Stimulated activated CD4-positive, alpha-beta T cell treated with anti-CD3 and anti-CD28 coated beads, Interleukin-4, amount 100 ng/mL, for 1 hour (primary cell): ENCODE measurements around the gene RNASE1.
"Not testable (repeated sequence)": the region's sequence is repeated elsewhere in the genome, so short reads cannot be mapped to it uniquely, and the experiment has no call there.

ENCODE experiments used
- DNase-seq: peaks from one replicate; pipeline ENCODE4 v3.0.0-alpha.2; 2020

The RNASE1 gene

DNA sequence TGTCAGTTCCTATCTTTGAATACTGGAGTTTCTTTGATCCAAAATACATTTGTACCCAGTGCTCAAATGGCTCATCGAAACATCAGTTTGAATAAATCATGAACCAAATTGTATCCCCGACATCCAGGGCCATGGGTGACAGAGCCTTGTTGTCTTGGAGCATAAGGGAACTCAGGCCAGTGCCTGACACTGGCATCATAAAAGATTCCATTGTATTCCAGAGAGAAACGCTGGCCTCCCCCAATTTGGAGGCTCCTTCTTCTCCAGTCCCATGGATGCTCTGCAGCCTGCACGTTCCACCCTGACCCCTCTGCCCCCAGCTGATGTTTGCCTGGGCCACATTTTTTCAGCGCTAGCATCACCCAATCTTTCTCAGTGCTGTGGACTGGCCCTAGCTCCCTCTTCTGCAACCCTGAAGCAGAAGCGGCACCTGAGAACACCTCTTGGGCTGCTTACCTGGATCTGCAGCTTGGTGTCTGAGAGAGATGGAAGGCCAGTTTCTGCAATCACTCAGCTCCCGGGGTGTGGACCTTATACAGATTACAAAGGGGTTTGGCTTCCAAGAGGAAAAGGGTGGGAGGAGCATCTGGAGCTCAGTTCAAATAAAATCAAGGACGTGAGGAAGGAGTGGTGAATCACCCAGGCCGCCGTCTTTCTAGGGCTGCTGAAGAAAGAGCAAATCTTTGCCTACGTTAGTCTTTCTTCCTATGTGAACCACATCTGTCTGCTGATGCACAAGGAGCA is at the start of gene RNASE1:
RNASE1 (minus strand) TSS at position 504 of the 744 bp plus-strand sequence. CDS start 776 bp downstream, outside the sequence.
- no peak for DNase-seq

DNA sequence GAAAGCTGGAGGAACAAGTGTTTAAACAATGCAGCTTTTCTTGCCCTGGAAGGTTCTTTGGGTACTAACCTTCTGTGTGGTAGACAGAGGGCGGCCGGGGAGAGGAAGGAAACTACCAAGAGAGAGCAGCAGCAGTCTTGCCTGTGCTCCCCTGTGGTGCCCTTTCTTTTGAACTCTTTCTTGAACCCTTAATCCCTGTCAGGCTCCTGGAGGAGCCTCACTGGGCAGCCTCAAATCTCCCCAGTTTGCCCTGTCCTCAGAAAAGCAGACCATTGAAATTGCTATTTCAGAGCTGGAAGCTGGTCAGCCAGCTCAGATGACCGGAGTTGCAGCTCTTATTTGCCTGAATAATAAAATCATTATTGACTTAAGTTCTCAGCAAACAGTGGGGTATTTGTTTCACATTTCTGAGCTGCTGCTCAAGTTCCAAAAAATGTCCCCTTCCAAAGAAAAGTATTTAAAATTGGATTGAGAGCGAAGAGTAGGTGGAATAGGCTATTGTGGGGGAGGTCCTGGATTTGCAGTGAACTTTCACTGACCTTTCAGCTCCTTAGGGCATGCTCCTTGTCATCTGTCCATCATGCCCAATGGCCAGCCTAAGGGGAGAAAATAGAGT is 46.4 kb upstream of the RNASE1 start:
- no peak for DNase-seq

DNA sequence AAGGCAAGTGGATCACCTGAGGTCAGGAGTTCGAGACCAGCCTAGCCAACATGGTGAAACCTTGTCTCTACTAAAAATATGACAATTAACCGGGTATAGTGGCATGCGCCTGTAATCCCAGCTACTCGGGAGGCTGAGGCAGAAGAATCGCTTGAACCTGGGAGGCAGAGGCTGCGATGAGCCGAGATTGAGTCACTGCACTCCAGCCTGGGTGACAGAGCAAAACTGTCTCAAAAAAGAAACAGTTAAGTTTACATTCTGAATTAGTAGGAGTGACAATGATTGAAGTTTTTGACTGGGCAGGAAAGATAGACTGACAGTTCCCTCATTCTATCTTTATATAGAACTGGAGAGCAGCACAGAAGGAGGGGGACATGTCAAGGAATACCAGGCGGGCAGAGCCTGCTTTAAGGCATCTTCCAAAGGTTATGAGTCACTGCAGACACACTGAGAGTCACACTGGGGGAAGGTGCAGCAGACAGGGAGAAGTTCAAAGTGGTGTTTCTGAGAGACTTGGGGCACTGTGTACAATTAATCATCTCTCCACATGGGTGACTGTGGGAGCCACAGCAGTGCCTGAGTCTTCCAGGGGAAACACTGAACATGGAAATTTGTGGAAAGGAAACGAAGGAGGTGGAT is 45.8 kb upstream of the RNASE1 start:
- DNase-seq: no peak

DNA sequence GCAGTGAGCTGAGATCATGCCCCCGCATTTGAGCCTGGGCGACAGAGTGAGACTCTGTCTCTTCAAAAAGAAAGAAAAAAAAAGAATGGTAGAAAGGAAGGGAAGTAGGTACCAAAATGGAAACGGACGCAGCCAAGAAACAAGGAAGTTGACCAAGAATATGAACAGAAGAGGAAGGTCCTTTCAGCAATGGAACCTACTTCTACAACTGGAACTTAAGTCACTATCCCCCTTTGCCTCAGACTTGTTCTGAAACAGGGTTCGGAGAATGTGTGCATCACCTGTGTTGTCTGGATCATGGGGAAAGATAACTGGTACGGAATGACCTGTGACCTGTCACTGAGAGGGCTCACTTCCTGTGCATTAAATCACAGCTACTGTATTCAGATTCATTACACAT is 43.9 kb upstream of the RNASE1 start:
- DNase-seq: no peak

DNA sequence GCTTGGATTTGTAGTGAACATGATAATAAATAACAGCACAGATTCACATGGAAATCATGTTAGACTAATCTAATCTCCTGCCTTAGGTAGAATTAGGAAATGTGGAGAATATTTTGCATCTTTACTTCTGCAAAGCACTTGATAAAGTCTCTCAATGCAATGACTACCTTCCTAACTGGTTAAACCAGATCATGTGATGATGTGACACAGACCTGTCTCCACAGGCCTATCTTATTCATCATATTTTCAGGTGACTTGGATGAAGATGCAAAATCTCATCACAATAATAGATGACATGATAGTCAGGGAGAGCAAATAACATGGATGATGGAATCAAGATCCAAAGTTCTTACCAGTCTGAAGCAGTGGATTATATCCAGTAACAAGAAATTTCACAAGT is 38.5 kb upstream of the RNASE1 start:
- DNase-seq: no peak

DNA sequence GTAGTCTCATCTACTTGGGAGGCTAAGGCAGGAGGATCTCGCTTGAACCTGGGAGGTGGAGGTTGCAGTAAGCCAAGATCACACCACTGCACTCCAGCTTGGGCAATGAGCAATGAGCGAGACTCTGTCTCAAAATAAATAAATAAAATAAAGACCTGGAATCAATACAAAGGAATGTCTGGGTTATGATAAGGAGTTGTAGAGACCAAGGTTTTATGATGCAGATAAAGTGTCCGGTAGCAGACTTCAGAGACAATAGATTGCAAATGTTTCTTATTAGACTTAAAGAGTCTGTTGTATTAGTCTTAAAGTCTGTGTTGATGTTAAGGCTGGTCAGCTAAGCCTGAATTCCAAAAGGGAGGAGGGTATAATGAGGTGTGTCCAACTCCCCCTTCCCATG is 35.2 kb upstream of the RNASE1 start:
- DNase-seq: no peak

DNA sequence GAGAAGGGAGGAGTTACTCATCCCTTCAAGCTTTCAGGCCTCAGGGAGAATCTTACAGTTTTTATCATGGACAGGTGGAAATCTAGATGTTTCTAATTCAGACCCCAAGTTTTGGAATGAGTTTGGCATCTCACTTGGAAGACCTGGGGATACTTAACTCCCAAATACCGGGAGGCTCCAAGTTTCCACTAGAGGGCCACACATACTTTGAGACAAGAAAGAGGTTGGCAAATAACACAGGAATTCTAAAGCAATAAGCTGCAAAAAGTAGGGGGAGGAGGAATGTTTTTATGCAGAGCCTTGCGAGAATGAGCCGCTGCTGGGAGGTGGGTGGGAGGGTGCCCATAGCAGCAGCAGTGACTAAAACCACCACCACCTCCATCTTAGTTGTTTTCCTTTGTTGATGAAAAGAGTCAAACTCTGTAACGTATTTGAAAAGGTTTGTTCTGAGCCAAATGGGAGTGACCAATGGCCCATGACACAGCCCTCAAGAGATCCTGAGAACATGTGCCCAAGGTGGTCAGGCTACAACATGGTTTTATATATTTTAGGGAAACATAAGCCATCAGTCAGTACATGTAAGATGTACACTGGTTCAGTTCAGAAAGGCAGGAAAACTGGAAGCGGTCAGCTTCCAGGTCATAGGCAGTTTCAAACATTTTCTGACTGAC is 34.2 kb upstream of the RNASE1 start:
- DNase-seq: no peak

DNA sequence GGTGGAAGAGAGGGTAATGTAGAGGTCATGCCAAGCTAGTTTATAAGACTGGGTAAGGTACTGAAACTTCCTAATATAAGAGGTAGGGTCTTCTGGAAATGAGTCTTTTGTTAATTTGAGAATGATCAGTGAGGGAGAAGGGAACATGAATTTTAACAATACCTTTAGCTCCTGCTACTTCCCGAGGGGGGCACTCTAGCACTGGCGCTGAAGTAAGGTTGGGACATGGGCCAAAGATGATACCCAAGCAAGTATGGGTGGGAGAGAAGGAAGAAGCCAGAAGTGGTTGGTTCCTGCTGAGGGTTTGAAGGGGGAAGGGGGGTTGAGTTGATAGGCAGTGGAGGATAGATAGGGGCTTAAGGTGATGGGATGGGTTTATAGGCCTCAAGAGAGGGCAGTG is 32.3 kb upstream of the RNASE1 start:
- DNase-seq: no peak

DNA sequence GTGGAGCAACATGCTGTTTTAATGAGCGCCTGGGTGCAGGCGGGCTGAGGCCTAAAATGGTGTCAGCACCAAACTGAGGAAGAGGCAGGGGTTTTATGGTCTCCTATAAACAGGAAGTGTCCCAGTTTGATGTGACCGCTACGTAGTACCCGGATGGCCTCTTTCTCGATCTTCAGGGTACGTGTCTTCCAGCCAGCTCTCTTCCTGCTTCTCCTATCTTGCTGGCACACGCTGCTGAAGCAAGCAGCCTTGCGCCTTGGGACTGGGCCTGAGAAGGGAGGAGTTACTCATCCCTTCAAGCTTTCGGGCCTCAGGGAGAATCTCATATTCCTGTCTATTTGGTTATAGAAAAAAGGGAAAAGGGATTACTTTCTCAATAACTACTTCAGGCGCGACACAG is 28.2 kb upstream of the RNASE1 start:
- DNase-seq: no peak

DNA sequence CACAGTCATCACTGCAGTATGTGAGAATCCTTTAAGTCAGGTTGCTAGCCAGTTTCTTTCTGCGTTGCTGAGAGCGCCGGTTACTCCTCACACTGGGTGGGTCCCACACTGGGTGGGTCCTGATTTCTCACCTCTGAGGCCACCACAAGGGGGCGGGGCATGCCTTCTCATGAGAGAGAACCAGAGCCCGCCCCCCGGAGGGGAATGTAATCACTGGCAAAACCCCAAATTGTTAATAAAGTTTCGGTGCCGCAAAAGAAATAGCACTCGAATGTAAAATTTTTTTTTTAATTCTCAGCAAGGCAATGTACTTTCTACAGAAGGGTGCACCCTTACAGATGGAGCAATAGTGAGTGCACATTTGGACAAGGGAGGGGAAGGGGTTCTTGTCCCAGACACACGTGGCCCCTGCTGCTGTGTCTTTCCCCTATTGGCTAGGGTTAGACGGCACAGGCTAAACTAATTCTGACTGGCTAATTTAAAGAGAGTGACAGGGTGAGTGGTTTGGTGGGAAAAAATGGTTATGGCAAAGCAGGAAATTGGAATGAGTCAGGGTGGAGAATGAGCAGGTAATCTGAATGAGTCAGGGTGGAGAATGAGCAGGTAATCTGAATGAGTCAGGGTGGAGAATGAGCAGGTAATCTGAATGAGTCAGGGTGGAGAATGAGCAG is 25.5 kb upstream of the RNASE1 start:
- not testable (repeated sequence) for DNase-seq

DNA sequence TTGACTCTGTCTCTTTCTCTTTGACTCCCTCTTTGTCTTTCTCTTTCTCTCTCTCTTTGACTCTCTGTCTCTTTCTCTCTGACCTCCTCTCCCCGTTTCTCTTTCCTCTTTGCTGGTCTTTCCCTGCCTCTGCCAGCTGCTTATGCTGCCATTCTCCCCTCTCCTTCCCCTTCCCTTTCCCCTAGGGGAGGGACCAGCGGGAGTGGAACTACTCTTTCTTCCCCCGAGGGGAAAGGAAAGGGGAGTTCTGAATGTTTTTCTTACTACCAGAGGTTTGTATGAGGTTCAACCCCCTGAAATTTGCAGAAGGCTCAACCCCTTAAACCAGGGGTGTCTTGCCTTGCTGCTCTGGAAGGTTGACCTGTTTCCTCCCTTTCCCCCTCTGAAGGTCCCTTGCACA is 24.7 kb upstream of the RNASE1 start:
- DNase-seq: no peak

DNA sequence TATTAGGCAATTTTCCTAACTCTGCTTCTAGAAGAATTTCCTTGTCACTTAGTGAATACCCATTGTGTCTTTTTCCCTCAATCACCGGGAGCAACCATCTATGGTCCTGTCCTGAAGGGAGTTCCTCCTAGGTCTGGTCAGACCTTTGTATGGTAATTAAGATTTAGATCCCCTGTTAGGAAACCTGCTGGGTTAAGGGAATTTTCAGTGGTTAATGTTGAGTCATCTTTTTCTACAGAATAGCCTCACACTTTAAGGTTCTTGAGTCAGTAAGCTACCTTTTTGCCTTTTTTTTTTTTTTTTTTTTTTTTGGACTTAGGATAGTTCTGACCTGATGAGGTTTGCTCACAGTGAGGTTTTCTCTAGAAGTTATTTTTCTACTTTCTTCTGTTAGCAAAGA is 24.0 kb upstream of the RNASE1 start:
- DNase-seq: not testable (repeated sequence)

DNA sequence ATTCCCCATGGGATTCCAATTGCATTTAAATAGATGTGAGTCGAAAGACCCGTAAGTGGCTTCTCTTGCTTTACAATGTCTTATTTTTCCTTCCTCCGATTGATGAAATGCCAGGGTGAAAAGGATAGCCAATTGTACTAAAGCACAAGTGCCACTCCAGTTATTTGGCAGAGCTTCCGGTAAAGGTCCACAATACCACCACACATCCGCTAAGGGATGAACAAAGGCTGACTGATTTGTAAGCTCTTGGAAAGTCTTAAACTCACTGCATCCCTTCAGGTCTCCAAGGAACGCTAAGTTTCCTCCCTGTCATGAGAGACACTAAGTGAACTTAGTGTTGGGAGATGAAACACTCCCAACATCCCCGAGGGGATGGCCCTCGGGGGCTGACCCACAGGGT is 21.2 kb upstream of the RNASE1 start:
- no peak for DNase-seq

DNA sequence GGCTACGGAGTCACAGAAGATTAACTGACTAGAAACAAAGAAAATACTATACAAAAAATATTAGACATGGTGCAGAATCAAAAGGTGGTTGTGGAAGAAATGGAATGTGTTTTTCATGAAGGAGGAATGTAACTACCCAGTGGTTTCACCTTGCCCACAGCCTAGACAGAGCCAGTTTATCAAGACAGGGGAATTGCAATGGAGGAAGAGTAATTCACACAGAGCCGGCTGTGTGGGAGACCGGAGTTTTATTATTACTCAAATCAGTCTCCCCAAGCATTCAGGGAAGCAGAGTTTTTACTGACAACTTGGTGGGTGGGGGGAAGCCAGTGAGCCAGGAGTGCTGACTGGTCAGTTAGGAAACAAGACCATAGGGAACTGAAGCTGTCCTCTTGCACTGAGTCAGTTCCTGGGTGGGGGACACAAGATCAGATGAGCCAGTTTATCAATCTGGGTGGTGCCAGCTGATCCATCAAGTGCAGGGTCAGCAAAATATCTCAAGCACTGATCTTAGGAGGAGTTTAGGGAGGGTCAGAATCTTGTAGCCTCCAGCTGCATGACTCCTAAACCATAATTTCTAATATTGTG is 19.0 kb upstream of the RNASE1 start:
- not testable (repeated sequence) for DNase-seq

DNA sequence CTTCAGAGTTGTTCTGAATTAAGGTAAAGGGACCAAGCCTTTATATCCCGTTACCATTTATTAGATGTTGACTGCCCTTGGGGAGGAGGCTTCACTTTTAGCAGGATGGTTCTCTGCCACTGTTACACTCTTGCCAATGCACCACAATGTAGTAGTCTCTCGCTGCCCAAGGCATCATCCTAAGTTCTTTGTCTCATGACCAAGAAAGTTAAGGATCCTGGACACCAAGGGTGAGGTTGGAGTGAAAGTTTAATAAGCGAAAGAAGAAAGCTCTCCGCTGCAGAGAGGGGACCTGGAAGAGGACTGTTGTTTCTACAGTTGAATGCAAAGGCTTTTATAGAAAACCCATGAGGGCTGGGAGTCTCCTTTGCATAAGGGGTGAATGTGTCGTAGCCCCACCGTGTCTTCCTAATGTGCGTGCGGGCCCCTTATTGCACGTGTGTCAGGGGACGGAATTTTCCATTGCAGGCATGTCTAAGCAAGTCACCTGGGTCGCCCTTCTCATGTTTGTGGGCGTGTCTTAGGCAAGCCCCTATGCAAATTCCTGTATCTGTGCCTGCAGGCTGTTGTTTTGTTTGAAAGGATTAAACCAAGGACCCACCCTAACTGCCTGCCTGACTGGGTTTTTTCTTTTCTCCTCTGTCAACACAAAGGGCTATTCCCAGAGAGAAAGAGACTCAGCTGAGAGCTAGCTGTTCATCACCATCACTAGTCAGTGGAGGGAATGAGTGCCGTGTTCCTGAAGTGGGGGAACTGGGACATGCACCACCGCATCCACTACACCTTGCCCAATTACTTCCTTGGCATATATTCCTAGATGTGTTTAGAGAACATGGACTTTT is 17.6 kb upstream of the RNASE1 start:
- no peak for DNase-seq

DNA sequence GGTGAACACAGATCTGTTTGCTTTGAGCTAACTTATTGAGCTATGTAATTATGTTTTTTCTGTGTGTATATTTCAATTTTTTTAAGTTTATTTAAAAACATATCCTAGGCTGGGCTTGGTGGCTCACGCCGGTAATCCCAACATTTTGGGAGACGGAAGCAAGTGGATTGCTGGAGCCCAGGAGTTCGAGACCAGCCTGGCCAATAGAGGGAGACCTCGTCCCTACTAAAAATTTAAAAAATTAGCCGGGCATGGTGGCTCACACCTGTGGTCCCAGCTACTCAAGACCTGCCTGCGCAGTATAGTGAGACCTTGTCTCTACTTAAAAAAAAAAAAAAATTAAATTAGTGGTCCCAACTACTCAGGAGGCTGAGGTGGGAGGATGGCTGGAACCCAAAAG is 16.2 kb upstream of the RNASE1 start:
- no peak for DNase-seq

DNA sequence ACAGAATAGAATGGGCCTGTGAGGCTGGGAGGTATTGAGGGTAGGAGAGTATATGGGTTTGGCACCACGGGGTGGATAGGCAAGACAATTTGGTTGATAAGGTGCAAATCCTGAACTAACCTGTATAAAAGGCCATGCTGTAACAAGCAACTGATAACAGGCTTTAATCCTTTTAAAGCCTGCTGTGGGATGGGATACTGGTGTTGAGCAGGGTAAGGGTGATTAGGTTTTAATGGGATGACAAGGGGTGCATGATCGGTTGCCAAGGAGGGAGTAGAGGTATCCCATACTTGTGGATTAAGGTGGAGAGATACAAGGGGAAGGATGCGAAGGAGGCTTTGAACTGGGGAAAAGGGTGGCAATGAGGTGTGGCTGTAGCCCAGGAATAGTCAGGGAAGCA is 13.3 kb upstream of the RNASE1 start:
- not testable (repeated sequence) for DNase-seq

DNA sequence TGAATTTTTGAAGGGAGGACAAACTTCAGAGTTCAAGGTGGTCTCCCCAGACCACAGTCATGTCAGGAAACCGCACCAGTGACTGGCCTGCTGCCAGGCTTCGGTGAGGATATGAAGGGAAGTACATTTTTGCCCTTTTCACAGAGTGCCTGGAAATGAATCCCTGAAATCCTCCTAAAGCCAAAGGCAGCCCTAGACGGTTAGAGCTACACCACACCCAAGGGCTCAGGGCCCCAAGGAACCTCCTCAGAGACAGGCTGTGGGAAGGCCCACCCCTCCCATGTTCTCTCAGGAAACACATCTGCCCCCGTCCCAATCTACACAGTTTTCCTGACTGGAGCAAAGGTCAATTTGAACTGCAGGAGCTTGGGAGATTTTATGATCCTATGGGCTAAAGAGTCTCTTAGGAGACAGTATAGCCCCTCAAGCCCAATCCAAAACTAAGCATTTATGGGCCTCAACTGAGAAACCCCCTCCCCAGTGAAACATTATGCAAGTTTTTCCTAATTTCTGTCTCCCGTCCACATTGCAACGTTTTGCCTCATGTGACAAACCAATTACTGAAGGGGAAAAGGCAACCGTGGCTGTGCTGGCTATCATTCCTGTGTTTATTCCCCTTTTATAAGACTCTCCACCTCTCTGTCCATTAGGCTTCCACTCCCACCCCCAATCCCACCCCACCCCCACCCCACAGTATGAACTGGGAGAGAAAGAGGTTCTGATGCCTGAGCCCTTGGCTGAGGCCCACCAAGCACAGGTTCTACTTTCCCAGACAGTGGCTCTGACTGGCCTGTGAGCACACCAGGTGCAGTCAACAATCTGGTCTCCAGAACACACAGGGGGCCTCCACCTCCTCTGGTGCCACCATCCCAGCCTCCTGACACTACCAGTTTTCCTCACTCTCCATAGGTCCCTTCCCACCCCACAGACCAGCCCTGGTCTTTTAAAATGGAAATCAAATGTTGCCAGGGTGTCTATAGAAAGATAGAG is 9.6 kb upstream of the RNASE1 start:
- no peak for DNase-seq

DNA sequence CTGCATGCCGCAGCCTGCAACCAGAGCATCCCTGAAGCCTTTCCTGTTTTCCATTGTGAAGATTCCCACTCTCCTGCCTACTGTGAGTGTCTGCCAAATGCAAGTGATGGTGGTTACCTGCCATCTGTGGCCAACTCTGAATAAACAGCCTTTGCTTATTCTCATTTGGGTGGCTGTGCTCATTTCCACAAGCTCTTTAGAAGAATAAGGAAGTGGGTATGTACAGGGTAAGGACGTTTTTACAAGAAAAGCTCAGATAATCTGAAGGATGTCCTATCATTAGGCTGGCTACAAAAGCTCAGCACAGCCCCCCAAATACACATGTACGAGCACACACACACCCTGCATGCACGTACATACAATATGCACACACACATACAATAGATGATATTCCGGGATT is 7.3 kb upstream of the RNASE1 start:
- DNase-seq: no peak

DNA sequence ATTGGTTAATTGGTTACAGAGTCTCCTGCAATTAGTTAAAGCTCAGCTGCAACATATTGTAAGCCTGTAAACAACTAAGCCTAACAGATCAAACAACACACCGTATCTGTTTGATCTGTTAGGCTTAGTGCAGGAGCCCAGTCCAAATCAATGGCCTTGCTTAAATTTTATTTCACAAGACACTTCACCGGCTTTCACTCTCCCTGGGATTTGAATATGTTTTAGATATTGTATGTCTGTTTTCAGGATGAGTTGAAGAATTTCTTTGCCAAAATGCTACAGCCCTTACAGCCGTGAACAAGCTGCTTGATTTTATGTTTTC is 5.5 kb upstream of the RNASE1 start:
- DNase-seq: no peak
